SK-N-MC (cell line): ENCODE data around the gene C4A.

Source experiments
- DNase-seq: peaks from one replicate; pipeline ENCODE4 v3.0.0-alpha.2; 2011; ENCODE audit warnings: low read depth, low spot score
- H3K27ac ChIP-seq: fragments of 200-600 bp; sonication (generic); 2 replicates; pipeline ENCODE4 v1.5.1; 2016; ENCODE audit warnings: mixed run types
- H3K36me3 ChIP-seq: fragments of 200-600 bp; sonication (generic); 2 replicates; pipeline ENCODE4 v1.6.1; 2017; ENCODE audit warnings: antibody characterized with exemption, low read length, mixed read lengths; ENCODE audit not compliant: insufficient read depth
- H3K4me3 ChIP-seq: fragments of 200-600 bp; sonication (generic); 2 replicates; pipeline ENCODE4 v1.5.1; 2016
- H3K9ac ChIP-seq: fragments of 200-600 bp; sonication (generic); 2 replicates; pipeline ENCODE4 v1.8.0; 2017; ENCODE audit warnings: mixed run types, mixed read lengths; ENCODE audit not compliant: insufficient read length
- H3K9me3 ChIP-seq: fragments of 200-600 bp; sonication (generic); 2 replicates; pipeline ENCODE4 v1.6.1; 2017; ENCODE audit warnings: low read depth, mild to moderate bottlenecking, antibody characterized with exemption, low read length, moderate library complexity, mixed read lengths
- EZH2 ChIP-seq: fragments of 200-600 bp; sonication (generic); IDR thresholded peaks from one replicate; pipeline ENCODE4 v1.6.1; 2017; ENCODE audit warnings: antibody characterized with exemption
- FOXP2 ChIP-seq: optimal IDR thresholded peaks from 2 replicates; pipeline ENCODE3; 2011; ENCODE audit warnings: mild to moderate bottlenecking, moderate library complexity; ENCODE audit not compliant: insufficient read depth; ENCODE audit errors: extremely low read length, control extremely low read depth
- POLR2AphosphoS5 ChIP-seq: IDR thresholded peaks from 2 replicates; pipeline ENCODE4 v1.6.1; 2012; ENCODE audit warnings: mild to moderate bottlenecking, low read depth, low read length, borderline replicate concordance

C4A gene

DNA sequence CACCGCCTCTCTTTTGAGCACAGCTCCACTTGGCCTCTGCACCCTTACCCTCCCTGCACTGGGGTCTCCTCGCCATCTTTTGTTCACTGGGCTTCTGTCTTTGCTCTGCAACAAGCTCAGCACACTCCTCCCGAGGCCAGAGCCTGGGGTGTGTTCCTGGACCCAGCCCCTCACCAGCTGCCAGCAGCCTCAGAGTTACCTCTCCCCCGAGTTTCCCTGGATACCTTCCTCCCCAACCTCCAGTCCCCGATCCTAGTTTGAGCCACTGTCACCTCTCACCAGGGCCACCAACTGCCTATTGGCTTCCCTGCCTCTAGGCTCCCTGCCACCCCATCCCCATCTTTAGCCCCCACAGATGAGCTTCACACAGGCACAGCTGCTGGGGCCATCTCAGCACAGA lies 68.7 kb downstream of the C4A start:
- Histone ChIP-seq H3K9ac (no peak overlapping the region), H3K27ac (no peak overlapping the region), H3K4me3 (no peak overlapping the region), H3K9me3 (no peaks in the 10 kb centered on the region), H3K36me3 (no peaks in the 10 kb centered on the region)
- no peak for DNase-seq
- TF ChIP-seq EZH2 (no peak), FOXP2 (no peak), POLR2AphosphoS5 (no peak)
